Stimulated activated CD4-positive, alpha-beta T cell treated with anti-CD3 and anti-CD28 coated beads, Interleukin-12 subunit alpha, Interleukin-12 subunit beta, amount 100 ng/mL, for 48 hours (primary cell): ENCODE measurements around the gene UQCRHL.

Experiments
- DNase-seq, 3 donors: peaks; one replicate each; pipeline ENCODE4 v3.0.0-alpha.2; 2020; ENCODE audit warnings: low read depth in 2 of 3, low spot score in 1 of 3

Gene UQCRHL

GRCh38 chr1:15758953-15759661, 48.3 kb downstream of the UQCRHL start:
- DNase-seq = no peak

- no peak for DNase-seq
Observed at GRCh38 chr1:15758343-15758931, 49.0 kb downstream of the UQCRHL start, which contains the start of gene FBLIM1. Gene FBLIM1 (plus strand): TSS chr1:15758795. CDS start chr1:15764984, 6,189 bp downstream.

DNA sequence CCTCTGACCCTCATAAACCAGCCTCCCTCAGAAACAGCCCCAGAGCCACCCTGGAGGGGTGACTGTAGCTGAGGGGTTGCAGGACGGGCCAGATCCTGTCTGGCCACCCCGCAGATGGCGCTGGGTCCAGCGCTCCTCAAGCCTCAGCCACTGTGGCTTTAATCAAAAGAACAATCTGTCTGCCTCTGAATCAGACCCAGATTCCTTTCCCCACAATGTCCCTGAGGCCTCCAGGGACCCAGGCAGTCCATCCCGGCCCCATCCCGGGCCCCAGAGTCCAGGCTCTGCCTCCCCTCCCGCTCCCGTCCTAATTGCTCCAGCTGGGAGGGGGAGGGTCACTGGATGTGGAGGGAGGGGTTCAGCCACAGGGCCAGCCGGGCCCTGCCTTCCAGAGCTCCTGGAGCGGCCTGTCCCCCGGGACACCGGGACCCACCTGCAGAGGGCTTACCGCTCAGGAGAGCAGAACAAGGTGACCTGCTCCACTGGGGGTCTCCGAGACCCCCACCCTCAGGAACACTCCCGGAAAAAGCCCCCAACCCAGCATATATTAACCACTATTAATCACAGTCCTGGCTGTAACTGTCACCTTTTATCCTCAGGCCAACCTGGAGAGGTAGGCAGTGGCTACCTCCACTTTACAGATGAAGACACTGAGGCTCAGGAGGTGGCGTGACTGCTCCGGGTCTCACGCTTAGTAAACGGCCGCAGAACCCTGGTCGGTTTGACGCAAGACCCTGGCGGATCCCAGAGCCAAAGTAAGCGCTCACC, 49.7 kb downstream of the UQCRHL start:
- DNase-seq = no peak
